D721Med (cell line): ENCODE data around the gene CHN2.

Experiments
- DNase-seq: peaks from one replicate; pipeline ENCODE4 v3.0.0; 2011; ENCODE audit warnings: low spot score; ENCODE audit not compliant: insufficient read length
- FAIRE-seq: peaks from 2 replicates; lab custom pipeline; 2011; peaks lifted over from hg19 to GRCh38; lab: Jason Lieb, UNC
- CTCF ChIP-seq: IDR thresholded peaks from 2 replicates; pipeline ENCODE4 v1.5.1; 2012; ENCODE audit warnings: mild to moderate bottlenecking, control low read depth; ENCODE audit not compliant: insufficient read depth; ENCODE audit errors: missing control alignments

The CHN2 gene

DNA sequence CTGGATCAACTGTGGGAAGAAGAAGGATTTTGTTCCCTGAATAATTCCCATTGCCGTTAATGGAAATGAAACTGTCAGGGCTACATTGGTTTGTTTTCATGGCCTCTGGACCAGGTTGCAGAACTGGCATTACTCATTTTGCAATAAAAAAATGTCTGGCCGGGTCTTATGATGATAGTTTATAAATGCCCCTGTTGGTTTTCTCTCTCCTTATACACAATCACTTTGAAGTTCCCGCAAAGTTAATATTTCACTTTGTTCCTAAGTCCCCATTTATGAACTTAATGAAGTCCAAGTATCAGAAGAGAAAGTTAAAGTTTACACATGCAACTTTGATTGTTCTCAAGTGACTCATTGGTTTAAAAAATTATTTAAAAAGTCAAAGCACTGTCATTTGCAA lies 218.3 kb downstream of the CHN2 start:
- no peak for FAIRE-seq
- TF ChIP-seq CTCF, result no peak
- DNase-seq, result no peak

DNA sequence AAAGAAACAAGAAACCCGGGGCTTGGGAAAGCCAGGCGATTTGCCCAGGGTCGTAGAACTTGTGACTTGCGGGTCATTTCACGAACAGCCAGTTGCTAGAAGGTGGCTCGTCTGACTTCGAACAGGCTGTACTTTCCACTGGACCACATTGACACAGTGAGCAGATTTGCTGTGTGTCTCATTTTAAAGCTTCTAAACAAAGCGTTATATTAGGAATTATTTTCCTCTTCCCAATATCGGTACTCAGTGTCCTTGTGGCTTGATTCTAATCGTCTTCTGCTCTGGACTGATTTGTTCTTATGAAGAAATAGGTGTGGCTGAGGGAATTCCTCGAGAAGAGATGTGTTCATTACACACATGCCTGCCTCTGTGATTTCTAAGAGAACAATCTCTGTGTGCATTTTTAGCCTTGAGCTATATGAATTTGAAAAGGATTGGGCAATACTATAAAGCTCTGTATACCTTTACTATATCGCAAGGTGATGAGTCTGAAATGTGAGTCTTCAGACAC lies 219.1 kb downstream of the CHN2 start:
- DNase-seq (no peak), FAIRE-seq (no peak)
- TF ChIP-seq CTCF, result no peak

- DNase-seq, result no peak
- no peak for TF ChIP-seq CTCF
- no peak for FAIRE-seq
Observed at GRCh38 chr7:29414216-29414615, 219.6 kb downstream of the CHN2 start.

GRCh38 chr7:29415215-29415614 lies 220.6 kb downstream of the CHN2 start:
- TF ChIP-seq CTCF, result no peak
- DNase-seq (no peak), FAIRE-seq (no peak)

DNA sequence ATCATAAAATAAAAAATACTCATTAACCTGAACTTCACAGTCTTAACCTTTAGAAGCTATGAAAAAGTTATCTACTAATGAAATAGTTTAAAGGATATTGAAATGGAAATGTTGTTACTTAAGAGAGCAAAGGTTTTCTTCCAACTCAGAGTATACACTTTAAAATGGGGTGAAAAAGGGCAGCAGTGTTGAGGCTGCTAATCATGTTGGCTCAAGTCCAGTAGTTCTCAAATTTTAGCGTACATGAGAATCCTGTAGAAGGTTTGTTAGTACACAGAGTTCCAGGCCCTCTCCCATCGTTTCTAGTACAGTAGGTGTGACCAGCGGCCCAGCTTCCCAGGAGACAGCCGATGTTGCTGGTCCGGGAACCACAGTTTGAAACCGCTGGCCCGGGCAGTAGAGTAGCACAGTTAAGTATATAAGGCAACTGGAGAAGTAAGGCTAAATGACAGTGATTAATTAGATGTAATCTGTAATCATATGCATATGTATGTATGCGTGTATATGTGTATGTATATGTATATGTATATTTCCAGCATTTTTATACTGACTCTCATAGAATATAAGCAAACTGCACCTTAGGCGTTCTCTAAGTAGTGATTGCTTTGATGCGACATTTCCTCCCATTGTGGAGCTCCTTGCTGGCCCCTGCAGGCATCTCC lies 221.8 kb downstream of the CHN2 start:
- TF ChIP-seq CTCF, result no peak
- FAIRE-seq, result no peak
- no peak for DNase-seq

DNA sequence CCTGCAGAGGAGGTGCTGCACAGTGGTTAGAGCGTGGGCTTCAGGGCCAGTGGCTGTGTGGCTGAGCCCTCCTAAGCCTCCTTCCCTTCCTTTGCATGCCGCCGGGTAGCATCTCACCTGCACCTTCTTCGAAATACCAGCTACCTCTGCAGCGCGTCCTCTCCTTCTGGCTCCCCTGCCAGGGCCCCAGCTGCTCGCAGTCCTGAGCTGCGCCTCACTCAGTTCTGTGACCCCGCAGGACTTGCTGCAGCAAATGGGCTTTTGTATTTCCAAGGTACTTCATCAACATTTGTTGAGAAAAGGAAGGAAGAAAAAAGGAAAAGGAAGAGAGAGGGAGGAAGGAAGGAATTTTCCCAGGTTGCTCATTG lies 222.3 kb downstream of the CHN2 start:
- no peak for TF ChIP-seq CTCF
- no peak for DNase-seq
- FAIRE-seq, result no peak

GRCh38 chr7:29418056-29418455 lies 223.5 kb downstream of the CHN2 start:
- no peak for FAIRE-seq
- TF ChIP-seq CTCF, result no peak
- no peak for DNase-seq
